A673 (cell line): ENCODE results near the gene MRPS22. TPM values are rescaled to one million over a fixed set of nuclear protein-coding genes. Genes with fewer than 3 reads are reported as not detected.

Experiments
- BruUV-seq: library from RNA; stranded (reverse); fragments of 400-500 nt; replicated peaks from 2 replicates; lab custom pipeline; 2021; lab: Mats Ljungman, UMichigan
- CTCF ChIA-PET: fragments of 300-600 bp; sonication (Branson Sonifier 250); formaldehyde crosslinking; loops from one replicate; lab custom pipeline; 2022; ENCODE audit warnings: antibody characterized with exemption; lab: Charles Lee
- POLR2A ChIA-PET: fragments of 300-600 bp; sonication (Branson Sonifier 250); formaldehyde crosslinking; loops from one replicate; lab custom pipeline; 2022; ENCODE audit warnings: antibody characterized with exemption; ENCODE audit not compliant: low non-redundant PET; lab: Charles Lee
- DNase-seq: peaks from one replicate; pipeline ENCODE4 v3.0.0-alpha.2; 2015; ENCODE audit warnings: low spot score
- H3K27ac ChIP-seq: fragments of 200-600 bp; sonication (generic); 2 replicates; pipeline ENCODE4 v1.5.1; 2016; ENCODE audit warnings: mixed run types, low read depth, mild to moderate bottlenecking, mixed read lengths, antibody characterized with exemption, low read length; ENCODE audit not compliant: poor library complexity, severe bottlenecking
- H3K27me3 ChIP-seq: fragments of 200-600 bp; sonication (generic); replicated peaks from 2 replicates; pipeline ENCODE4 v1.6.1; 2017; ENCODE audit warnings: mixed run types, low read depth, mild to moderate bottlenecking, mixed read lengths, antibody characterized with exemption, low read length; ENCODE audit not compliant: insufficient read depth, poor library complexity
- H3K36me3 ChIP-seq: fragments of 200-600 bp; sonication (generic); 2 replicates; pipeline ENCODE4 v1.6.1; 2016; ENCODE audit warnings: mixed run types, mild to moderate bottlenecking, mixed read lengths, antibody characterized with exemption, low read length; ENCODE audit not compliant: insufficient read depth, poor library complexity, severe bottlenecking
- H3K4me1 ChIP-seq: fragments of 200-600 bp; sonication (generic); 2 replicates; pipeline ENCODE4 v1.6.1; 2017; ENCODE audit warnings: mixed run types, mild to moderate bottlenecking, mixed read lengths, antibody characterized with exemption, low read length; ENCODE audit not compliant: insufficient read depth, poor library complexity, severe bottlenecking
- H3K4me3 ChIP-seq: fragments of 200-600 bp; sonication (generic); 2 replicates; pipeline ENCODE4 v1.5.1; 2016; ENCODE audit warnings: low read depth, mixed run types, mild to moderate bottlenecking, mixed read lengths, low read length; ENCODE audit not compliant: poor library complexity, severe bottlenecking
- H3K9me3 ChIP-seq: fragments of 200-600 bp; sonication (generic); 2 replicates; pipeline ENCODE4 v1.6.1; 2016; ENCODE audit warnings: mixed run types, low read depth, mild to moderate bottlenecking, mixed read lengths, antibody characterized with exemption, low read length; ENCODE audit not compliant: poor library complexity, severe bottlenecking
- EZH2 ChIP-seq: fragments of 200-600 bp; sonication (generic); IDR thresholded peaks from 2 replicates; pipeline ENCODE4 v1.6.1; 2017; ENCODE audit warnings: borderline replicate concordance, low read depth, mild to moderate bottlenecking, mixed read lengths, antibody characterized with exemption, low read length; ENCODE audit not compliant: poor library complexity, severe bottlenecking
- intact Hi-C: fragments of 100-400 bp; cut with micrococcal nuclease; formaldehyde crosslinking; loops from one replicate; pipeline ENCODE4 v1.10.0; 2022; ENCODE audit not compliant: unreplicated experiment
- total RNA-seq: library from RNA; stranded (reverse); gene quantifications from 2 replicates; pipeline ENCODE4 v1.2.3, GENCODE V29; 2021
- TF ChIP-seq, protein P1 (sequence below): fragments of 300-800, 200-600 bp; sonication (generic); conservative IDR thresholded peaks from 2 replicates; pipeline ENCODE4 v1.5.1; 2017; ENCODE audit warnings: low read depth, mild to moderate bottlenecking, antibody characterized with exemption, low read length, moderate library complexity, mixed read lengths

Gene MRPS22
- total RNA-seq, 1 experiment from 2014 or later = 61.9 TPM

DNA sequence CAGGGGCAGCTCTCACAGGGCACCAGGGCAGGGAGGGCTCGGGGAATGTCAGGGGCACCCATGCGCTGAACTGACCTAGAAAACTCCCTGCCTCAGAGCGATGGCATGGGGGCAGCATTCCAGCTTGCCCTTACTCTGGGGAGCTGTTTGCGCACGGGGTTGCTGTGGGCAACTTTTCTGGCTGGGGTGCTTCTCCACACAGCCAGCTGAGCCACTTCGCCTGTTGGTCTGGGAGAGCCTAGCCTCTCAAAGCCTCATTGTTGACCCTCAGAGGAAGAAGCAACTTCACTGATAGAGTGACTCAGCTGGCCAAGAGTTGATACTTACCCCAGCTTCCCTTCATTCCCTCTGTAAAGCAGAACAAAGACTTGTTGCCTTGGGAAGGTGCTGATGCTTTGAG lies 42.6 kb upstream of the MRPS22 start:
- CTCF ChIA-PET = no interaction called here
- TF ChIP-seq, protein P1, sequence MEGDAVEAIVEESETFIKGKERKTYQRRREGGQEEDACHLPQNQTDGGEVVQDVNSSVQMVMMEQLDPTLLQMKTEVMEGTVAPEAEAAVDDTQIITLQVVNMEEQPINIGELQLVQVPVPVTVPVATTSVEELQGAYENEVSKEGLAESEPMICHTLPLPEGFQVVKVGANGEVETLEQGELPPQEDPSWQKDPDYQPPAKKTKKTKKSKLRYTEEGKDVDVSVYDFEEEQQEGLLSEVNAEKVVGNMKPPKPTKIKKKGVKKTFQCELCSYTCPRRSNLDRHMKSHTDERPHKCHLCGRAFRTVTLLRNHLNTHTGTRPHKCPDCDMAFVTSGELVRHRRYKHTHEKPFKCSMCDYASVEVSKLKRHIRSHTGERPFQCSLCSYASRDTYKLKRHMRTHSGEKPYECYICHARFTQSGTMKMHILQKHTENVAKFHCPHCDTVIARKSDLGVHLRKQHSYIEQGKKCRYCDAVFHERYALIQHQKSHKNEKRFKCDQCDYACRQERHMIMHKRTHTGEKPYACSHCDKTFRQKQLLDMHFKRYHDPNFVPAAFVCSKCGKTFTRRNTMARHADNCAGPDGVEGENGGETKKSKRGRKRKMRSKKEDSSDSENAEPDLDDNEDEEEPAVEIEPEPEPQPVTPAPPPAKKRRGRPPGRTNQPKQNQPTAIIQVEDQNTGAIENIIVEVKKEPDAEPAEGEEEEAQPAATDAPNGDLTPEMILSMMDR = no peak
- no peak for TF ChIP-seq EZH2

DNA sequence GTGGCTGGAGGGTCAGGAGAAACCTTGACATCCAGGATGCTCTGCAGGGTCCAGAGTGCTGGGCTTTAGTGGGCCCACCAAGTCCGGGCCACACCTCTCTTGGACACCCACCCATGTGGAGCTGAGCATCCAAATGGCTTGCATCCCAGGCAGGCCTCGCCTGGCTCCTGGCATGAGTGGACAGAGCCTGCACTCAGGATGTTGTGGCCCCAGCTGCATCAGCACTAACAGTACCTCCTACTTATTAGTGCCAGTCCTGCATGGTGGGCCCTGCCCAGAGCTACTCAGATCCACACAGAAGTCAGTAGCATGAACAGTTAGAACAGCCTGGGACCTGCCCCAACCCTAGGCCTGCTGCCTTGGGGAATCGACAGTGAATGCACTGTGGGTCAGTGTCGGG lies 42.2 kb upstream of the MRPS22 start:
- H3K4me1 ChIP-seq = no peaks in the 10 kb centered on the region
- H3K27ac ChIP-seq = no peak overlapping the region
- intact Hi-C loops = no loop called here
- no peaks in the 10 kb centered on the region for H3K36me3 ChIP-seq
- H3K9me3 ChIP-seq = no peaks in the 10 kb centered on the region
- DNase-seq = no peak
- no peaks in the 10 kb centered on the region for H3K27me3 ChIP-seq
- TF ChIP-seq EZH2 = no peak
- TF ChIP-seq, protein P1 = no peak
- ChIA-PET POLR2A (no interaction called here), CTCF (no interaction called here)
- no peak overlapping the region for H3K4me3 ChIP-seq
- no TSS peak for BruUV-seq

More for the DNA sequence above, 42.6 kb upstream of the MRPS22 start:
- Histone ChIP-seq H3K4me1 (no peaks in the 10 kb centered on the region), H3K27me3 (no peaks in the 10 kb centered on the region), H3K36me3 (no peaks in the 10 kb centered on the region), H3K9me3 (no peaks in the 10 kb centered on the region), H3K4me3 (no peak overlapping the region), H3K27ac (no peak overlapping the region)
- POLR2A ChIA-PET = no interaction called here
- DNase-seq = no peak
- intact Hi-C loops = no loop called here
- BruUV-seq = no TSS peak

DNA sequence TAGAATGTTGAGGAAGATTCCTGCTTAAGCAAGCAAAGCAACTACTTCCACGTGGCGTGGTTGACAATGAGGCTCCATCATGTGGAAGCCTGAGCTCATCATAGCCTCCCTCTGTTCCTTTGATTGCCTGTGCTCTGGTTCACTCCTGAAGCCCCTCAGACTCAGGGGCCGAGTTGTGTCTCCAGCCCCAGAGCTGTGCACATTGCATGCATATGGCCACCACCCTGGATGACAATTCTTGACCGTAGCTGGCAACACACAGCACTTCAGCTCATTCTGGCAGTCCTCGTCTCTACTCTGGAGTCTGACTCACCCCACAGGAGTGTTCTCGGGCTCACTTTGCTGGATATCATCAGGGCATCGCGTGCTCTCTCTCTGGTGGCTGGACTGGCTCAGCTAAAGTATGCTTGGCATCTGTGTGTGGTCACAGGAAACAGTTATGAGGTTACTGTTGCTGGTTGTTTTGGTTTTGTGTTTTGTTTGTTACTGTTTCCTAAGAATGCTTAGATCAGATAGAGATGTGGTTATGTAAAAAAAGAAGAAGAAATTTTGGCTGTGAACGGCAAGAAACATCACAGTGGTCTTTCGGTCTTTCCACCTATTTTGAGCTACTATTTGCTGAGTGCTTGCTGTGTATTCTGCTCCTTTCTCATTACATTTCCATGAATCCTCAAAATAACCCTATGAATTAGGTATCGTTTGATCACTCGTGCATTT lies 41.6 kb upstream of the MRPS22 start:
- CTCF ChIA-PET = no interaction called here
- no peaks in the 10 kb centered on the region for H3K27me3 ChIP-seq
- H3K27ac ChIP-seq = no peak overlapping the region
- TF ChIP-seq, protein P1 = no peak
- TF ChIP-seq EZH2 = no peak
- no peak for DNase-seq
- no peaks in the 10 kb centered on the region for H3K9me3 ChIP-seq
- no peaks in the 10 kb centered on the region for H3K4me1 ChIP-seq
- intact Hi-C loops = no loop called here
- POLR2A ChIA-PET = no interaction called here
- H3K4me3 ChIP-seq = no peak overlapping the region
- no TSS peak for BruUV-seq
- no peaks in the 10 kb centered on the region for H3K36me3 ChIP-seq
